Measurements from ENCODE around the gene RBM47.

The RBM47 gene

GRCh38 chr4:40473578-40474388 is 155.9 kb downstream of the RBM47 start:
- Histone ChIP-seq H3K9me3 (ENCODE audit: insufficient read depth, low read length) (no peaks in the 10 kb centered on the region), H3K27me3 (ENCODE audit: low read length) (no peaks in the 10 kb centered on the region), H3K4me3 (ENCODE audit: insufficient read depth, low read length, poor library complexity, severe bottlenecking) (no peak overlapping the region), H2AFZ (ENCODE audit: low read depth, low read length, severe bottlenecking) (no peak overlapping the region), H3K4me2 (ENCODE audit: low read depth, low read length, poor library complexity, severe bottlenecking) (no peak overlapping the region), H3K9me2 (replicated peaks; ENCODE audit: insufficient read depth, low read length) (no peaks in the 10 kb centered on the region), H3K27ac (ENCODE audit: low read depth, low read length) (no peak overlapping the region), H3F3A (ENCODE audit: insufficient read depth) (no peaks in the 10 kb centered on the region), H3K9ac (ENCODE audit: low read length) (no peak overlapping the region), H3K36me3 (ENCODE audit: low read length) (no peaks in the 10 kb centered on the region), H4K20me1 (ENCODE audit: low read depth, low read length) (no peaks in the 10 kb centered on the region), H3K79me2 (ENCODE audit: insufficient read depth, low read length) (no peaks in the 10 kb centered on the region)
- TF ChIP-seq CTCF (IDR thresholded peaks at IDR 0.05; ENCODE audit: insufficient read depth, low read length, poor library complexity, severe bottlenecking) (no peak), EZH2phosphoT487 (conservative IDR thresholded peaks at IDR 0.05; ENCODE audit: low read length) (no peak)

GRCh38 chr4:40471923-40472322 is 157.7 kb downstream of the RBM47 start:
- Histone ChIP-seq H2AFZ (ENCODE audit: low read depth, low read length, severe bottlenecking) (no peak overlapping the region), H4K20me1 (ENCODE audit: low read depth, low read length) (no peaks in the 10 kb centered on the region), H3K4me3 (ENCODE audit: insufficient read depth, low read length, poor library complexity, severe bottlenecking) (no peak overlapping the region), H3K36me3 (ENCODE audit: low read length) (no peaks in the 10 kb centered on the region), H3K9ac (ENCODE audit: low read length) (no peak overlapping the region), H3K79me2 (ENCODE audit: insufficient read depth, low read length) (no peaks in the 10 kb centered on the region), H3K27me3 (ENCODE audit: low read length) (no peaks in the 10 kb centered on the region), H3K4me2 (ENCODE audit: low read depth, low read length, poor library complexity, severe bottlenecking) (no peak overlapping the region), H3K9me3 (ENCODE audit: insufficient read depth, low read length) (no peaks in the 10 kb centered on the region), H3K27ac (ENCODE audit: low read depth, low read length) (no peak overlapping the region), H3F3A (ENCODE audit: insufficient read depth) (no peaks in the 10 kb centered on the region), H3K9me2 (replicated peaks; ENCODE audit: insufficient read depth, low read length) (no peaks in the 10 kb centered on the region)
- TF ChIP-seq CTCF (IDR thresholded peaks at IDR 0.05; ENCODE audit: insufficient read depth, low read length, poor library complexity, severe bottlenecking) (no peak), EZH2phosphoT487 (conservative IDR thresholded peaks at IDR 0.05; ENCODE audit: low read length) (no peak)

GRCh38 chr4:40466789-40467188 is 162.9 kb downstream of the RBM47 start:
- H3K9ac ChIP-seq (ENCODE audit: low read length) = no peak overlapping the region
- H3K9me3 ChIP-seq (ENCODE audit: insufficient read depth, low read length) = no peaks in the 10 kb centered on the region
- H3K4me3 ChIP-seq (ENCODE audit: insufficient read depth, low read length, poor library complexity, severe bottlenecking) = no peak overlapping the region
- H2AFZ ChIP-seq (ENCODE audit: low read depth, low read length, severe bottlenecking) = no peak overlapping the region
- H3K36me3 ChIP-seq (ENCODE audit: low read length) = no peaks in the 10 kb centered on the region
- no peaks in the 10 kb centered on the region for H3K27me3 ChIP-seq (ENCODE audit: low read length)
- no peak for TF ChIP-seq CTCF (IDR thresholded peaks at IDR 0.05; ENCODE audit: insufficient read depth, low read length, poor library complexity, severe bottlenecking)
- TF ChIP-seq EZH2phosphoT487 (conservative IDR thresholded peaks at IDR 0.05; ENCODE audit: low read length) = no peak
- no peaks in the 10 kb centered on the region for H3K9me2 ChIP-seq (replicated peaks; ENCODE audit: insufficient read depth, low read length)
- no peak overlapping the region for H3K4me2 ChIP-seq (ENCODE audit: low read depth, low read length, poor library complexity, severe bottlenecking)
- no peaks in the 10 kb centered on the region for H4K20me1 ChIP-seq (ENCODE audit: low read depth, low read length)
- H3K27ac ChIP-seq (ENCODE audit: low read depth, low read length) = no peak overlapping the region
- no peaks in the 10 kb centered on the region for H3K79me2 ChIP-seq (ENCODE audit: insufficient read depth, low read length)
- no peaks in the 10 kb centered on the region for H3F3A ChIP-seq (ENCODE audit: insufficient read depth)
